Right lobe of liver (tissue), 4 donors: ENCODE results near the gene GNAQ.

ENCODE experiments used
- POLR2A ChIP-seq: fragments of 450-650 bp; IDR thresholded peaks from one replicate; pipeline ENCODE4 v1.6.1; 2017; ENCODE audit warnings: antibody characterized with exemption, mild to moderate bottlenecking
- TF ChIP-seq, protein P1 (sequence below), 4 donors: fragments of 200-600 bp in 3 of 4; fragments of 450-650 bp in 1 of 4; IDR thresholded peaks; one replicate each; pipeline versions ENCODE4 v1.5.1 to v1.8.0; 2016 to 2022; ENCODE audit warnings: antibody characterized with exemption in 4 of 4, mild to moderate bottlenecking in 2 of 4
- donor health status: DM: no; HTN: no; CAD: no.
- donor health status: DM: no; HTN: no; CAD: no.
- donor health status: DM: no; HTN: yes; CAD: no.

GRCh38 chr9:77943057-77943456 lies 88.6 kb downstream of the GNAQ start:
- TF ChIP-seq, protein P1, sequence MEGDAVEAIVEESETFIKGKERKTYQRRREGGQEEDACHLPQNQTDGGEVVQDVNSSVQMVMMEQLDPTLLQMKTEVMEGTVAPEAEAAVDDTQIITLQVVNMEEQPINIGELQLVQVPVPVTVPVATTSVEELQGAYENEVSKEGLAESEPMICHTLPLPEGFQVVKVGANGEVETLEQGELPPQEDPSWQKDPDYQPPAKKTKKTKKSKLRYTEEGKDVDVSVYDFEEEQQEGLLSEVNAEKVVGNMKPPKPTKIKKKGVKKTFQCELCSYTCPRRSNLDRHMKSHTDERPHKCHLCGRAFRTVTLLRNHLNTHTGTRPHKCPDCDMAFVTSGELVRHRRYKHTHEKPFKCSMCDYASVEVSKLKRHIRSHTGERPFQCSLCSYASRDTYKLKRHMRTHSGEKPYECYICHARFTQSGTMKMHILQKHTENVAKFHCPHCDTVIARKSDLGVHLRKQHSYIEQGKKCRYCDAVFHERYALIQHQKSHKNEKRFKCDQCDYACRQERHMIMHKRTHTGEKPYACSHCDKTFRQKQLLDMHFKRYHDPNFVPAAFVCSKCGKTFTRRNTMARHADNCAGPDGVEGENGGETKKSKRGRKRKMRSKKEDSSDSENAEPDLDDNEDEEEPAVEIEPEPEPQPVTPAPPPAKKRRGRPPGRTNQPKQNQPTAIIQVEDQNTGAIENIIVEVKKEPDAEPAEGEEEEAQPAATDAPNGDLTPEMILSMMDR (IDR thresholded peaks at IDR 0.05): no peak
- TF ChIP-seq POLR2A: no peak
